H54 (cell line): ENCODE data around the gene NEDD4L.
A peak's percentile ranks its signal among the peaks of the same experiment; 100 is the strongest.

Experiments
- DNase-seq: peaks from one replicate; pipeline ENCODE4 v3.0.0; 2011; ENCODE audit warnings: low spot score, mixed read lengths; ENCODE audit not compliant: insufficient read length
- FAIRE-seq: peaks from 3 replicates; lab custom pipeline; 2011; peaks lifted over from hg19 to GRCh38; lab: Jason Lieb, UNC
- POLR2A ChIP-seq: IDR thresholded peaks from 2 replicates; pipeline ENCODE4 v1.6.1; 2011; ENCODE audit warnings: low read depth, mild to moderate bottlenecking, low read length

The NEDD4L gene

DNA sequence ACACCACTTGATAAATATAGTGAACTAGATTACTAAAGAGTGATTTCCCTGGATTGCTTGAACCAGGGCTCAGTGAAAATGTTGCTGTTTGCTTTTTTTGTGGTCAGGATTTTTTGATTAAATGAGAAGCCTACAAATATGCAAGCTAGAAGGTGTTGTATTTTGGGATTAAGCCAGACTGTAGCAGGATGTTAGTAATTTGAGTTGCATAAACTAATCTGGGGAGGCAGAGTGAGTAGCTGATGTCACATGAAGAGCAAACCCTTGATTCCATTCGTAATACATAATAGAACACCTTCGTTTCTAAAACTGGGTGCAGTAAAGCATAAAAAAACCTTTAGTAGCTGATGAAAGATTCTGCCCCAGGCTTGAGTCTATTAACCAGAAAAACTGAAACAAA lies 32.0 kb downstream of the NEDD4L start:
- DNase-seq (no peak), FAIRE-seq (no peak)
- no peak for TF ChIP-seq POLR2A

DNA sequence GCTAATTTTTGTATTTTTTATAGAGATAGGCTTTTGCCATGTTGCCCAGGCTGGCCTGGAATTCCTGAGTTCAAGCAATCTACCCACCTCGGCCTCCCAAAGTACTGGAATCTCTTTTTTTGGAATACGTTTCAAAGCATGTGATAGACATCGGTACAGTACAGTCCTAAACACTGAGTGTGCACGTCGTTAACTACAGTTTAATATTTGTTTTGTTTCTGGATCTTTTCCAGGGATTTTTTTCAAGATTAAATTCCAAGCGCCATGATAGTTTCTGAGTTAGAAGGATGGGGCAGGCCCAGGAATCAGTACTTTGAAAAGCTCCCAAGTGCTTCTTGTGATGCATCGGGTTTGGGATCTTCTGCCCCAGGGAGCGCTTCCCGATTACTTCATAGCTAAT lies 33.3 kb downstream of the NEDD4L start:
- no peak for FAIRE-seq
- TF ChIP-seq POLR2A = no peak
- DNase-seq = no peak

DNA sequence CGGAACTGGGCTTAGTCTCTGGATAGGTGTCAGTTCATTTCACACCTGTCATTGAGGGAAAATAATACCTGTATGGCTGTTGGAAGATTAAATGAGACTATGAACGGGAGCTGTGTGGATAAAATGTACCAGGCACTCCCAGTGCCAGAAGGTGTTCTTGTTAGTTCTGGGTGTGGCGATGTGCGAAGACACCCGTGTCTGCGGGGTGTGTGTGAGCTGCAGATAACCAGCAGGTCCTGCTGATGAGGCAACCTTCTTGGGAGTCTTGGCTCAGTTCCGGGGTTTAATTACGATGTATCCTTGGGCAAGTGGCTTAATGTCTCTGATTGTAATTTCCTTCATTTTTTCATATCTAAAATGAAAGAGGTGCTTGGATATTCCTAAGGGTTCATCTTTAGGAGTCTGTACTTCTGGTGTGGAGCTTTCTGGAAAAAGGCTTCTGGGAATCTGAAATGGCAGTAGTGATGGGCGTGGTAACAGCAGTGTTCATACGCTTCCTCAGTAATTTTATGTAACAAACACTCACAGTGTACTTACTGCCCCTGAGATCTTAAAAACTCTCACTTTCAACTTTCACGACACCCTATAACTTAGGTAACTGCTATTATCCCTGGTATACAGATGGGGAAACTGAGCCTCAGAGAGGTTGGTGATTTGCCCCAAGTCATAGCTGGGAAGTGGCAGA lies 35.0 kb downstream of the NEDD4L start:
- DNase-seq = no peak
- no peak for TF ChIP-seq POLR2A
- no peak for FAIRE-seq

DNA sequence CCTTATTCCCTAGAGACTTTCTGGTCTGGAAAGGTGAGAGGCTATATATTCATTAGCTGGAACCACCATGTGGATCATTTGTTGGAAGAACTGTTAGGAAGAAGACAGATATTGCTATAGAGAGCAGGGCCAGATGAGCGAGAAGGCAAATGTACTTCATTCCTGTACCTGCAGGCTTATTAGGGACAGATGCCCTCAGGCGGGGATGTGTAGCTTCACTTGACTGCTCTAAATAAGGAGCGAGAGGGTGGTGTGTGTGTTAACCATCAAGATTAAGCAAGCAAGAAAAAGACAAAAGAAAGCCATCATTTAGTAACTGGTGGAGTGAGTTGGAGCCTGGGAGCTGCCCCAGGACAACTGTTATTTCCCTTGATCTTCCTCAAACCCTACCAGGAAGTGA lies 36.4 kb downstream of the NEDD4L start:
- DNase-seq (no peak), FAIRE-seq (no peak)
- no peak for TF ChIP-seq POLR2A

DNA sequence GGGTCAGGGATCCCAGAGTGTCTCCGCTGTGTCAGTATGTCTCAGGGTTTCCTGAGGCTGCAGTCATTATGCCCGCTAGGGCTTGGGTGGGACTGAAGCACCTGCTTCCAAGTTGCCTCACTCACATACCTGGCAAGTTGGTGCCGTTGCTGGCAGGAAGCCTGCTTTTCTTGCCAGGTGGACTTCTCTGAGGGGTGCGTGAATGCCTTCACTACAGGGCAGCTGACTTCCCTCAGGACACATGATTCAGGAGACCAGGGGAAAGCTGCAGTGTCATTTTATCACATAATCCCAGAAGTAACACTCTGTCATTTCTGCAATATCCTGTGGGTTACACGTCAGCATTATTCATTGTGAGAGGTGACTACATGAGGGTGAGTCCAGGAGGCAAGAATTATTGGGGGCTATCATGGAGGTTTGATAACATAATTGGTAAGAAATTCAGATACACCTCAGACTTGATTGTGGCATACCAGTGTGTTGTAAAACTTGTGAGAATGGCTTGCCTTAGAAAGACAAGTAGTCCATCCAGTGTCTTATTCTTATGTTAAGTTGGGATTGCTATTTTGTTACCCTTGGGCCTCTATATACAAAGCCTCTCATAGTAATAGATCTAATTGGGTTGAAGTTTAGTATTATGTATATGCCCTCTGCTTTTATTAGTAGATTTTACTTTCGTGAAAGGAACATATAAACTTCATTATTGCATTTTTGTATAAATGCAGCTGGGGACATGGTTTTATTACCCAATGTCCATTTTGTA lies 44.1 kb downstream of the NEDD4L start:
- DNase-seq (peak; percentile 28), FAIRE-seq (peak; percentile 78)
- no peak for TF ChIP-seq POLR2A

DNA sequence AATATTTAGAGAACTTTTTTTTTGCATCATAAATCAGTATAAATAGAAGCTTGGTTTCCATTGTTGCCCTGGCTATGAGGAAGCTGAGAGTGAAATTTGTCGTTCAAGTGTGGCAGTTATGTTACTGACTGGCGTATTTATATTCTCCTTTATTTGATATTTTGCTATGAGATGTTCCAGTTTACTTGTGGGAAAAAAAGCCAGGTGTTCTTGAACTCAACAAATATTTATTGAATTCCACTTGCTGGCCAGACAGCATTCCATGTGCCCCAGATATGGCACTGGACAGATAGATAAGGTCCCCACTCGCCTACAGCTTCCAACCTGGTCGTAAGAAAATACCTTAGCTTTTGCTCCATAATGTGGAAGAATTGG lies 44.7 kb downstream of the NEDD4L start:
- no peak for TF ChIP-seq POLR2A
- FAIRE-seq (no peak), DNase-seq (no peak)

DNA sequence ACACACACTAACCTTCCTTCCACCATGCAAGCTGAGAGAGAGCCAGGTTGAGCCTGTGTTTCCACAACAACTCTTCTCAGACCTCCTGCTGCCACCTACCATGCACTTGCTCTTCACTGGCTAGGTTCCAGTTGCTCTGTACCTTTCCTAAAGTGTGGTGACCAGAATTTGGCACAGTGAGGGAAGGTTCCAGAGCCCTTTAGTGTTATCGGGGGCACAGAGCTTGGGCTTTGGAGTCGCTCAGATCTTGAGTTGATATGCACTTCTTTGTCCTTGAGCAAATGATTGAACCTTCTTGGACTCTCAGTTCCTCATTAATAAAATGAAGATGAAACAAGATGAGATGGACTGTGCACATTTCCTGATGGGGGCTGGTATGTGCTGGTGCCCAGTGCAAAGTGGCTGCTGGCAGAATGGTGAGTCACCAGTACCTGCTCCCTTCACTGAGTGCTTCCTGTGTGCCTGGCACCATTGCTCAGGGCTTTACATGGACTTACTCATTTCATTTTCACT lies 47.1 kb downstream of the NEDD4L start:
- no peak for TF ChIP-seq POLR2A
- peak; percentile 67 for FAIRE-seq
- peak; percentile 31 for DNase-seq

DNA sequence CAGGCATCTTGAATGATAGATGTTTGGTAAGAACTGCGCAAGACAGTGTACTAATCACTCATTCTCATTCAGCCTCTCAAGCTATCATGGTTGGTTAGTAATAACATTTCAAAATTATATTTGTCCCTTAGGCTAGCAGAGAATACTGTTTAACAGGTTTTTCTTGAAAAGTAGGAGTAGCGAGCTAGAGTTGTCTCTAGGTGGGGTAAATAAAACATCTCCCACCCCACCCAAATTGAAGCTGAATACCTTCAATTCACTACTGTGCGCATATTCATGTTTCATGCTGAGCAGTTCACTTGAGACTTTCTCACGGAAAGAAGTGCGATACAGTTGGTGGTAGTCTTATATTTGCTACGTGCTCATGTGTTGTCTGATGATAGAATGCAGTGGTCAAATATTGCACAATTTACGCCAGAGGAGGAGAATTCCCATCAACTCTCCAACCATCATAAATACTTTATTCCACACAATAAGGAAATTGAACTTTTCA lies 49.3 kb downstream of the NEDD4L start:
- DNase-seq = no peak
- no peak for TF ChIP-seq POLR2A
- no peak for FAIRE-seq

DNA sequence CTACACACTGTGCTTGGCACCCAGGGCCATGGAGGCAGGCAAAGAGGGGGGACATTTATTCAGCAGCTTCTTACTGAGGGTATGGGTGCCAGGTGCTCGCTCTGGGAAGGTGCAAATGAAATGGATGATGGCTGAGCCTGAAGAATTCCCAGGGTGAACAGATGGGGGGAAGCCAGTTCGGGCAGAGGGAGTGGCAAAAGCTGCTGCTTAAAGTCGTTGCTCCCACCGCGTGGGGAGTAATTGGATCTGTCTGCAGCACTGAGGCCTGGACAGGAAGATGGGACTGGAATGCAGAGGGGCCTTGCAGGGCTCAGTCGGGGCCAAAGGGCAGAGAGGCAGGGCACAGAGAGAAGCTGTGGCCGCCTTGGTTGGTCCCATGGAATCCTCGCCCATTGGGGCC lies 51.2 kb downstream of the NEDD4L start:
- DNase-seq (no peak), FAIRE-seq (no peak)
- TF ChIP-seq POLR2A = no peak

DNA sequence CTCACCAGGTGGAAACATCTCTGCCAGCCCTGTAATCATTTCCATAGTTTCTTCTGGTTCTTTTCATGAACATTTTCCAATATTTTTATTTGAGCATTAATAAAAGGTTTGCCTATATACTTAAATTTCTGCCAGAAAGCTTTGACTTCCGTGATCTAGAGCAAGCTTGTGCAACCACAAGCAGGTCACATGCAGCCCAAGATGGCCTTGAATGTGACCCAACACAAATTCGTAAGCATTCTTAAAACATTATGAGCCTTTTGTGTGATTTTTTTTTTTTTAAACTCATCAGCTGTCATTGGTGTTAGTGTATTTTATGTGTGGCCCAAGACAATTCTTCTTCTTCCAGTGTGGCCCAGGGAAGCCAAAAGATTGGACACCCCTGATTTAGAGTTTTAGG lies 51.6 kb downstream of the NEDD4L start:
- no peak for FAIRE-seq

DNA sequence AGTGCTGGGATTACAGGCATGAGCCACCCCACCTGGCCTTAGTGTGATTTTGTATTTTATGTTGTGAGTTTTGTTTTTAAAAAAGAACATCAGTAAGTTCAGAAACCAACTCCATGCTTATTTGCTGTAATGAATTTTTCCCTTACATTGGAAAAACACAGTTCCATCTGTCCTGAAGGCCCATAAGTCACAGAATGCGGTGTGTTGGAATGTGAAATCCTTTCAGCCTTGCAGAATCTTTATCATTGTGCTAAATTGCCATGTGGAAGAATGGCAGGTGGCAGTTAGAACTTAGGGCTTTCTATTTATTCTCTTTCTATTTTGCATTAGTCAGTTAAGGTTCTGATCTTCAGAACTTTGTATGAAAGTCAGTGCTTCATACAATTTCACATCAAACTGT lies 52.6 kb downstream of the NEDD4L start:
- DNase-seq = no peak
- TF ChIP-seq POLR2A = no peak
- no peak for FAIRE-seq

More for the DNA sequence above, 51.6 kb downstream of the NEDD4L start:
- DNase-seq = no peak
- no peak for TF ChIP-seq POLR2A

DNA sequence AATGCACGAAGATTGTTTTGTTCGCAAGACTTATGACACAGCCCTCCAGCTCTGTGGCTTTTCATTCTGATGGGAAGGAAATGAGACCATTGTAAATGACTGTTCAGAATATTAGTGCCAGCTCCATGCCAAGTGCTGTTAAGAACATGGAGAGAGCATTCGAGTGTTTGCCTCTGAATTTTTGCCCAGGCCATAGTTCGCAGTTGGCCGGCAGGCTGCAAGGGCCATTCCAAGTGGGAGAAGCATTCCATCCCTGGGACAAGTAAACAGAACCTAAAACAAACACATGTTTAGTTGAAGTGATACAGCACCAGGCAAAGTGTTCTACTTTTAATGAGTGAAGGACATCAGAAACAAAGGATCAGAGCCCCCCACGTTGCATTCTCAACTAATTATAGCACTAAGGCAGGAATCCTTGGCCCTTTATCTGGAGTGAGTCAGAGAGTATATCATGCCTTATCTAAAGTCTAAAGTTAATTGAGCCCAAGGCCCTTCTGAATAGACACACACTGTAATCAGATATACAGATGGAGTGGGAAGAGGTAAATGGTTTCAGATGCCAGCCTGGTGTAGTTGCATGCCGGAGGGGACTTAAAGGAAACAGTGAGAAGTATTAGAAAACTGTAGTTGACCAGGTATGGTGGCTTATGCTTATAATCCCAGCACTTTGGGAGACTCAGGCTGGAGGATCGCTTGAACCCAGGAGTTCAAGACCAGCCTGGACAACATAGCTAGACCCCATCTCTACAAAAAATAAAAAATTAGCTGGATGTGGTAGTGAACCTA lies 53.3 kb downstream of the NEDD4L start:
- no peak for TF ChIP-seq POLR2A
- no peak for FAIRE-seq
- DNase-seq = no peak

DNA sequence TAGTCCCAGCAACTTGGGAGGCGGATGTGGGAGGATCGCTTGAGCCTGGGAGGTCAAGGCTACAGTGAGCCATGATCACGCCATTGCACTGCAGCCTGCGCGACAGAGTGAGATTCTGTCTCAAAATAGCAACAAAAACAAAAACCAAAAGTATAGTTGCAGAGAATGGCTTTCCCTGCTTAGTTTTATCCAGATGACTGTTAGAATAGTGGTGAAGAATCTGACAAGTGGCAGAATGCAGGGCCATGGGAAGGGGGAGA lies 53.8 kb downstream of the NEDD4L start:
- FAIRE-seq (no peak), DNase-seq (no peak)

DNA sequence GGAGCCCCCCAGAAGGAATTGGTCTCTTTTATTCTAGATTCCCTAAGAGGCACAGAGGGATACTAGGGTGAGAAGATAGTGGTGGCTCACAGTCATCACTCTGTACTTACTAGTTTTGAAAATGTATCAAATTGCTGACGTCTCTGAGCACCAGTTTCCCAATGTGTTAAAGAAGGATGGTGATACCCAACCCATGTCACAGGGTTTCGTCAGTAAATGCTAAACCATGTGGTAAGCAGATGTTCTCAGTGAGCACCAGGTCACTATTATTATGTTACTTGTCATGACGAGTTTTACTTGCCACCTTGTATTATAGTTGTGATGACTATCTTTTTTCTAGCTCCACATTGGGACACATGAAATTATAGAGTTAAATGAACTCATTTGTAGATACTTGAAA lies 54.7 kb downstream of the NEDD4L start:
- FAIRE-seq (no peak), DNase-seq (no peak)
- TF ChIP-seq POLR2A = no peak

More for the DNA sequence above, 53.8 kb downstream of the NEDD4L start:
- TF ChIP-seq POLR2A = no peak
